ENCODE measurements around the gene TTLL8.

The TTLL8 gene

GRCh38 chr22:50041361-50042065 is 16.6 kb downstream of the TTLL8 start:
- no peak for DNase-seq (ENCODE audit: low spot score)

- no peak for DNase-seq (ENCODE audit: low spot score)
Measured at GRCh38 chr22:50040717-50041116, 17.4 kb downstream of the TTLL8 start.

DNA sequence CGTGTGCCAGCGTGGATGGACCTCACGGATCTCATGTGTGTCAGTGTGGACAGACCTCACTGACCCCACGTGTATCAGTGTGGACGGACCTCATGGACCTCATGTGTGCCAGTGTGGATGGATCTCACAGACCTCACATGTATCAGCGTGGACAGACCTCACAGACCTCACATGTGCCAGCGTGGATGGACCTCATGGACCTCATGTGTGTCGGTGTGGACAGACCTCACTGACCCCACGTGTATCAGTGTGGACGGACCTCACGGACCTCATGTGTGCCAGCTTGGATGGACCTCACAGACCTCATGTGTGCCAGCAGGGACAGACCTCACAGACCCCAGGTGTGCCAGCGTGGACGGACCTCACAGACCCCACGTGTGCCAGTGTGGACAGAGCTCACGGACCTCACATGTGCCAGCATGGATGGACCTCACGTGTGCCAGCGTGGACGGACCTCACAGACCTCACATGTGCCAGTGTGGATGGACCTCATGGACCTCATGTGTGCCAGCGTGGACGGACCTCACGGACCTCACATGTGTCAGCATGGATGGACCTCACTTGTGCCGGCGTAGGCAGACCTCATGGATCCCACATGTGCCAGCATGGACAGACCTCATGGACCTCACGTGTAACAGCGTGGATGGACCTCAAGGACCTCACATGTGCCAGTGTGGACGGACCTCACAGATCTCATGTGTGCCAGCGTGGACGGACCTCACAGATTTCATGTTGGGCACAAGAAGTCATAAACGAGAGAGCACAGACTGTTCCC is 18.2 kb downstream of the TTLL8 start:
- DNase-seq (ENCODE audit: low spot score), result no peak

DNA sequence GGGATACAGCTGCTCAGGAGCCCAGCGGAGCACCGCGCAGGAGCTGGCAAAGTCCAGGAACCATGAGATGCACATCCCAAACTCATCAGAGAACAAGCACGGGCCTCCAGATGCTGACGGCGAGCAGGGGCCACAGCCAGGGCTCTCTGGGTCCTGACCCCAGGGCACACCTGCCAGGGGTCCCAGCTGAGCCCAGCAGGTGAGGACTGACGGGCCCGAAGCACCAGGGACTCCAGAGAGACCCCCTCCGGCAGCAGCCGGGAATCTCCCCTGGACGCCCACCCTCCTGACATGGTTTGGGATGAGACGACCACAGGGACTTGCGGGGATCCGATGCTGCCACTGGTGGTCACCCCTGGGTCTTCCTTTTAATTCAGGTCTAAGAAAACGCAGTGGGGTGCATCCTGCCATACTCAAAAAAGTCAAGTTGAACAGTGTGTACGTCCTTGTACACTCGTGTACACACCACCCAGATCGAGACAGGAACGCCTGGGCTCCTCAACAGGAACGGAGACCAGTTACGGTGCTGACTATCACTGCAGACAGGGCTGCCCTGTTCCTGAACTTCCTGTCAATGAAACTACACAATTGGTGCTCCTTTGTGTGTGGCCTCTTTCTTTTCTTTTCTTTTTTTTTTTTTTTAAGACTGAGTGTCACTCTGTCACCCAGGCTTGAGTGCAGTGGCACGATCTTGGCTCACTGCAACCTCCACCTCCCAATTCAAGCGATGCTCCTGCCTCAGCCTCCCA is 21.9 kb downstream of the TTLL8 start:
- DNase-seq (ENCODE audit: low spot score), result no peak

DNA sequence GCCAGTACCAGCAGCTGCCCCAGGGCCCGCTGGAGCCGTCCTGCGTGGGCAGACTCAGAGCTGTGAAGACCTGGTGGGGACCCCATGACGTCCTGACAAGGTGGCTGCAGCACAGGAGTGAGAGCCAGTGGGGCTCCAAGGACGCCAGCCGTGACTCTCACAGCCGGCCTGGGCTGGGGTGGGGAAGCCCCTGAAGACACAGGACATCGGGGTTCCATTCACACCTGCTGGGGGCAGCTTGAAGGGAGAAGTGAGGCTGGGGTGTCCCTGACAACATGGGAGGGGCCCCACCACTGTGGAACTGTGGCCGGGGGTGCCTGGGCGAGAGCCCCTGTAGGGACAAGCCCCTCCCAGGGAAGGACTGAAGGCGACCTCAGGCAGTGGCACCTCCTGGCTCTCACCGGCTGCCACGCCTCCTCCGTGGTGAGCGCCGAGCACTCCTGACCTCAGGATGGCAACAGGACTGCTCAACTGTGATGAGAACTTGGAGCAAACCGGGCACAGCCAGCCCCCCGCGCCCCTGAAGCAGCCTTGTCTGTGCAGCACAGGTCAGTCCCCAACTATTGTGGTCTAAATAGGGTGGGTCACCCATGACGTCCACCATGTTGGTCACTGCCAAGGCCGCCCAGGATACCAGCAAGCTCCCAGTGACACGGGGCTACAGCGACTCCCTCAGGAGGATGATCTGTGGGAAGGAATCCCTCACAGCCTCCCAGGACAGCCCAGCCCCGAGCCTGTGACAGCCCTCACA is 22.8 kb downstream of the TTLL8 start:
- DNase-seq (ENCODE audit: low spot score), result no peak

- DNase-seq (ENCODE audit: low spot score), result no peak
Measured at GRCh38 chr22:50034126-50035081, 23.7 kb downstream of the TTLL8 start.

DNA sequence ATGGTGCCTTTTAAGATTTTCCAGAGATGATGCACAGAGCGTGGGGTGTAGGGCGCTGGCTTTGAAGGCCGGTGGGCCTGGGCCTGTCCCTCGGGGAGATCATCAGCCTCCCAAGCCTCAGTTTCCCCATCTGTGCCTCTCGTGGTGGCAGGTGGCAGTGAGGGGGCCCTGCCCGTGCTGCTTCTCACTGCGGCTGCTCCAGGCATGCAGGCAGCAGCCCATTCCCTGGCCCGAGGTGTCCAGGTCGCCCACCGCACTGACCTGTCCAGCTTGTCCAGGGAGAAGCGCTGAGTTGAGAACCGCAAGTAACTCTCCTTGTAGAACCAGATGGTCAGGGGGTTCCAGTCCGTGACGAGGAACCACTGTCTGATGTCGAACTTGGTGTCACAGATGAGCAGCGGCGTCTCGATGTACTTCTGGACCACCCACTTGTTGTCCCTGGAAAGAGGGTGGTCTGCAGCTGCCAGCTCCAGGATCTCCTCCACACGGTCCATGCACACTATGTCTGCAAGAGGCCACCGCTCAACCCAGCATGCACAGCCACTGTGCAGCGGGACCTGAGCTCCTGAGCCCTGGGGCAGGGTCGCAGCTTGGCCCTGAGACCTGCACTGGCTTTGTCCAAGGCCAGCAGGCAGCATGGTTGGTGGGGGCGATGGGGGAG is 25.0 kb downstream of the TTLL8 start:
- DNase-seq (ENCODE audit: low spot score), result no peak

DNA sequence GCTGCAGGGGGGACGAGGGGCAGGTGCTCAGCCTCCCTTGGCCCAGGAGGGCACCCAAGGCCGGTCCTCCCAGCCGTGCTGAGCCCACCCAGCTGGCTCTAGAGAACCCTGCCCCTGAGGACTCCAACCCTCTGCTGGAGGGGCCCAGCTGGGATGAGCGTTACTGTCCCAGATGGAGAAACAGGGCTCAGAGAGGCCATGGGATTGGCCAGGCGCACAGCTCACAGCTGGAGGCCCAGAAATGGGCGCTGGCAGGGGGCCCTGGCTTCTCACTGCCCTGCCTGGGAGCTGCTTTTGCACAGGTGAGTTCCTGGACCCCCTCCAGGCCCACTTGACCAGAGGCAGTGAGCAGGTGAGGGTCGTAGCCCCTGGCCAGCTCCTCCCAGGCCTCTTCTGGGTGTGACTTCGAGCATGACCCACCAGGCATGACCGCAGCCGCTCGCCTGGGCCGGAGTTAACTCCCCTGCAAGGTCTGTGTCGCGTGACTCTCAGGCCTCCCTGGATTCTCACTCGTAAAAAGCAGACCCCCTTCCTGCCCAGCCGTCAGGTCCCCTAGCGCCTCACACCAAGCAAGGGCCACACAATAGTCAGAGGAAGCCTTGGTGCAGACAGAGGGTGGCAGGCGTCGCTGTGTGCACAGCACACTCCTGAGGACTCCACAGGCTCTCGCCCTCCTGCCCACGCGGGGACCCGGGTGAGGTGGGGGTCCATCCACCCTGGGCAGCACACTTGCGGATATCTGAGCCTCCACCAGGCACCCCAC is 25.8 kb downstream of the TTLL8 start:
- no peak for DNase-seq (ENCODE audit: low spot score)

- no peak for DNase-seq (ENCODE audit: low spot score)
Measured at GRCh38 chr22:50031189-50032091, 26.7 kb downstream of the TTLL8 start.

- DNase-seq (ENCODE audit: low spot score), result peak; percentile 94
Measured at GRCh38 chr22:50030297-50031188, 27.6 kb downstream of the TTLL8 start.

DNA sequence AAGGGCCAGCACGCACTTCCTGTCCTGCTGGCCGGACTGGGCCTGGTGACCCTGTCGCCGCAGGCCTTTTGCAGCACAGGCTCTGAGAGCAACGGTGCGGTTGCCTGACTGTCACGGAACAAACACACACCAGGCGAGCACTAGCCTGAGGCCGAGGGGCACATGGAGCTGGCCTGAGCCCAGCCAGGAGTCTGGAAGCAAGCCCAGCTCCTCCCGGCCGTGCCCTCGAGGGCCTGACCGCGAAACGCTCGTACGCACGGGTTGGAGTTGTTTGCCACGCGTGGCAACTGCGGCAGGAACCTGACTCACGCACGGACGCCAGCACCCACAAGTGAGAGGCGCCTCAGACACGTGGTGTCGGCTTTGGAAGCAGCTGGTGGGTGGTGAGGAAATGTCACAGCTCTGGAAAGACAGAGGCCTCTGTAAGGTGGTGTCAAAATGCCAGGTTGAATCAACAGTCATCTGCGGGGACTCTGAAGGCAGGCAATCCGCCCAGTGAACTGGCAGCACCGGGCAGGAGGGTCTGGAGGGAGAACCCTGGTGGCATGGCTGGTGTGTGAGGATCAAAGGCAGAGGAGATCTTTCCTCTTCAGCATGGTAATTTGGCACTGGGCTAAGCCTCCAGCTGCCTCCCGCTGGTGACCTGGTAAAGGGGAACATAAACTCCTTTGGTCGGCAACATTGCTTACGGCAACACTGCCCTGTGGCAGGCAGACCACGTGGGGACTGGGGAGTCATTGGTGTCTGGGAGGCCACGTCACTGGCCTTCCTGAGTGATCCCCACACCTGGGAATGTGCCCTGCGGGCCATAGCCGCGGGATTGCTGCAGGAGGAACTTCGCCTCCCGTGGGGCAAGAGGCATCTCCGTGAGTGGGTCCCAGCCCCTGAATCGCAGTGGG is 30.2 kb downstream of the TTLL8 start:
- DNase-seq (ENCODE audit: low spot score), result no peak

- DNase-seq (ENCODE audit: low spot score), result no peak
Measured at GRCh38 chr22:50025993-50026392, 32.1 kb downstream of the TTLL8 start.

DNA sequence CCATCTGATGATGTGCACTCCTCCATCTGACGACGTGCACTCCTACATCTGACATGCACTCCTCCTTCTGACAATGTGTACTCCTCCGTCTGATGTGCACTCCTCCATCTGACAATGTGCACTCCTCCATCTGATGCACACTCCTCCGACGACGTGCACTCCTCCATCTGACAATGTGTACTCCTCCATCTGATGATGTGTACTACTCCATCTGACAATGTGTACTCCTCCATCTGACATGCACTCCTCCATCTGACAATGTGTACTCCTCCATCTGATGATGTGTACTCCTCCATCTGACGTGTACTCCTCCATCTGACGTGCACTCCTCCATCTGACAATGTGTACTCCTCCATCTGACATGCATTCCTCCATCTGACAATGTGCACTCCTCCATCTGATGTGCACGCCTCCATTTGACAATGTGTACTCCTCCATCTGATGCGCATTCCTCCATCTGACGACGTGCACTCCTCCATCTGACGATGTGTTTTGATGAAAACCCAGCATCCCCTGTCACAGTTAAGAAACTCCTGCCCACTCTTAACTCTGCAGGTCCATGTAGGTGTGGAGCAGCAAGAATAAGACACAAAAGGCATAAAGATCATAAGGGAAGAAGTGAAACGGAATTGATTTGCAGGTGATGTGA is 35.8 kb downstream of the TTLL8 start:
- no peak for DNase-seq (ENCODE audit: low spot score)

- no peak for DNase-seq (ENCODE audit: low spot score)
Measured at GRCh38 chr22:50020606-50021005, 37.5 kb downstream of the TTLL8 start.

GRCh38 chr22:50019316-50019715 is 38.8 kb downstream of the TTLL8 start:
- no peak for DNase-seq (ENCODE audit: low spot score)

Data from AG20443 (cell line).